SIG-M5 treated with dmso at 0.1 percent for 504 hours (cell line): ENCODE data around the gene SPRR2F.
"Not testable (repeated sequence)": the region's sequence is repeated elsewhere in the genome, so short reads cannot be mapped to it uniquely, and the experiment has no call there.

Experiments
- DNase-seq: peaks from one replicate; lab custom pipeline; 2025; ENCODE audit not compliant: unreplicated experiment; lab: John Stamatoyannopoulos, UW

Gene SPRR2F, protein sequence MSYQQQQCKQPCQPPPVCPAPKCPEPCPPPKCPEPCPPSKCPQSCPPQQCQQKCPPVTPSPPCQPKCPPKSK

GRCh38 chr1:153113416-153113815 is at the start of gene SPRR2F:
Gene SPRR2F, minus strand, starts transcription at chr1:153113516. Its CDS starts 783 bp downstream, at chr1:153112733.
- no peak for DNase-seq

DNA sequence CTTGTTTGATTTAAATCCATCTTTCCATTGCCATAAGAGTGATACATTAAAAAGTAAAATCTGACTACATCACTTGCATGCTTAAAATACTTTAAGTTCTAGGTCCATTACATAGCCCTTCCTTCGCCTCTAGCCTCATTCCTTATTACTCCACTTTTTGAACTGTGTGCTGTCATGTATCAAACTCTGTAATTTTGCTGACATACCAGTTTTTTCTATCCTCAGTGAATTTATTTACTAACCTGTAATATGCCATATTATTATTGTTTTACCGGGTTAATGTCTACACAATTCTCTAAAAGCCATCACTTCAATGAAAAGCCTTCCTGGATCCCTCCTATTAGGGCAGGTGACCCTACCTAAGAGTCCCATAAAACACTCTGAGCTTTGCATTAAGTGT is 42.2 kb upstream of the SPRR2F start:
- DNase-seq, result no peak

GRCh38 chr1:153152481-153152880 is 39.2 kb upstream of the SPRR2F start:
- no peak for DNase-seq

DNA sequence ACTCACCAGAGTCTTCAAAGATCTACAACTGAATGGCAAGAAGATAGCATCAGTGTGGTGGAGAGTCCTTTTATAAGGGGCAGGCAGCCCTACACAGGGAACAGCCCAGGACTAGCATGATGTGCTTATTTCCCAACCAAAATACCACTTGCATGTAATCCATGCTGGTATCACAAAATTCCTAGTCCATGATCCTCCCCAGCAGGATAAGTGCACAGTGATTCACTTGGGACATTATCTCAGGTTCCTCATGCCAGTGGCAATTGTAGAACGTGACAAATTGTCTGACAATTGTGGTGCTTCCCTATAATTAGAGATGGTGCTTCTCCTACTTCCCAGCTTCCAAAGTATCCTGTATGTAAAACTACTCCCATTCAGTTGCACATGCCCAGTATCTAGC is 37.5 kb upstream of the SPRR2F start, which contains the start of gene SPRR2G:
SPRR2G (minus strand) TSS at position 45 of the 400 bp plus-strand sequence. CDS start 780 bp downstream, outside the sequence.
- no peak for DNase-seq

- no peak for DNase-seq
Observed at GRCh38 chr1:153141377-153141776, 28.1 kb upstream of the SPRR2F start.

- no peak for DNase-seq
Observed at GRCh38 chr1:153140484-153140883, 27.2 kb upstream of the SPRR2F start.

DNA sequence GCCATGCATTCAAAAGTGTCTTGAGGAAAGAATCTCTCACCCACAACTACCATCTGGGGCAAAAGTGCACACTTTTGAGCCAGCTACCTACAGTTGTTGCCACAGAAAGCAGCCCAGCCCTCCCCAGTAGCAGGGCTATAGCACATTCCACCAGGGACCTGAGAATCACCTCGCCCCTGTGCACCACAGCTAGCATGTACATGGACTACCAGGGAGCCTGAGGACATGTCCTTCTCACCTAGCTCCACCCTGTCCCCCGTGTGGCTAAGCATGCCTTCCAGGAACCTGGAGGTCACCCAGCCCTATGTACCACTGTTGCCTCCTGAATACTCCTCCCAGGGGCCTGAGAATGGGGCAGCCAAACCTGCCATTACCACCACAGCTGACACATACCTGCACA is 20.4 kb upstream of the SPRR2F start:
- no peak for DNase-seq

DNA sequence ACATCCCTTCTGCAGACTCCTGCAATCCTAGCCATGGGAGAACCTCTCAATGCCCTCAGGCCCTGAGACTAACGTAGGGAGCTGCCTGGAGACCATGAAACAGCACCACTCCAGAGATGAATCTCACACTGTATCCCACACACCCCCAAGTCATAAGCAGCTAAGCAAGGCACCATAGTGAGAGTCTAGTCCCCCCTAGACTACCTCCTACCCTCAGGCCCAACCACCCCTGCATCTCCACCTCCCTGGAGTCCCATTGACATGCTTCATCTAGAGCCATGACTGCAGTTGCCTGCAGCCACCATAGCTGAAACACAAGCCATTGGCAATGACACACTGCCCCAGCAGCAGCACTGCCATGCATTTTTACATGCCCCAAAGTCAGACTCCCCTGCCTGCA is 20.0 kb upstream of the SPRR2F start:
- DNase-seq, result no peak

DNA sequence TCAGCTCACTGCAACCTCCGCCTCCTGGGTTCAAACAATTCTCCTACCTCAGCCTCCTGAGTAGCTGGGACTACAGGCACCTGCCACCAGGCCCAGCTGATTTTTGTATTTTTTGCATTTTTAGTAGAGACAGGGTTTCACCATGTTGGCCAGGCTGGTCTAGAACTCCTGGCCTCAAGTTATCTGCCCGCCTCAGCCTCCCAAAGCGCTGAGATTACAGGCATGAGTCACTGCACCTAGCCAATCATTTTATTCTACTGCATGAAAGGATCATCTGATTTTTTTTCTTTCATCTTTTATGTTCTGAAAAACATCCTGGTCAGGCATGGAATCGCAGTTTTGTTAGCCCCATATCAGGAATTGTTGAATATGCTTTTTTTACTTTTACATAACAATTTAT is 15.4 kb upstream of the SPRR2F start:
- DNase-seq, result not testable (repeated sequence)

DNA sequence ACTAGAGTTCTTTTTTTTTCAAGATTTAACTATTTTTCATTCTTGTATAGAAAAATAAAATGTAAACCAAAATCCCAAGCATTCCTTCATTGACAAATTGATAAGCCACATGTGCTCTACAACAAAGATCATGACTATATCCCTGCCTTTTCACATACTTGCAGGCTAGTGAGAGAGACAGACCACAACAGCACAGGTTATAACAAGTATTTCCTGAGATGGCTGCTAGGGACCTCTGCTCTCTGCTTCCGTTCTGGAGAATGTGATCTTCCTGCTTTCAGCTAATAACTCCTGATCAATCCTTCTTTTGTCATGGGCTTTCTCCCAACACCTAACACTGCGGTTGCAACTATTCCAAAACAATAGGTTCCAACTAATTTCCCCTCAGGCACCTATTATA is 14.0 kb upstream of the SPRR2F start:
- no peak for DNase-seq

GRCh38 chr1:153125536-153125935 is 12.2 kb upstream of the SPRR2F start:
- no peak for DNase-seq

DNA sequence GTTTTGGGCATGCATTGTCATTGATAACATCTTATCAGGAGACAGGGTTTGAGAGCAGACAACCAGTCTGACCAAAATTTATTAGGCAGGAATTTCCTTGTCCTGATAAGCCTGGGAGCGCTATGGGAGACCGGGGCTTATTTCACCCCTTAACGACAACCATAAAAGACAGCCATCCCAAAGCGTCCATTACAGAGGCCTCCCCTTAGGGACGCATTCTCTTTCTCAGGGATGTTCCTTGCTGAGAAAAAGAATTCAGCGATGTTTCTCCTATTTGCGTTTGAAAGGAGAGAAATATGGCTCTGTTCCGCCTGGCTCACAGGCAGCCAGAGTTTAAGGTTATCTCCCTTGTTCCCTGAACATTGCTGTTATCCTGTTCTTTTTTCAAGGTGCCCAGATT is 10.5 kb upstream of the SPRR2F start:
- DNase-seq, result not testable (repeated sequence)

DNA sequence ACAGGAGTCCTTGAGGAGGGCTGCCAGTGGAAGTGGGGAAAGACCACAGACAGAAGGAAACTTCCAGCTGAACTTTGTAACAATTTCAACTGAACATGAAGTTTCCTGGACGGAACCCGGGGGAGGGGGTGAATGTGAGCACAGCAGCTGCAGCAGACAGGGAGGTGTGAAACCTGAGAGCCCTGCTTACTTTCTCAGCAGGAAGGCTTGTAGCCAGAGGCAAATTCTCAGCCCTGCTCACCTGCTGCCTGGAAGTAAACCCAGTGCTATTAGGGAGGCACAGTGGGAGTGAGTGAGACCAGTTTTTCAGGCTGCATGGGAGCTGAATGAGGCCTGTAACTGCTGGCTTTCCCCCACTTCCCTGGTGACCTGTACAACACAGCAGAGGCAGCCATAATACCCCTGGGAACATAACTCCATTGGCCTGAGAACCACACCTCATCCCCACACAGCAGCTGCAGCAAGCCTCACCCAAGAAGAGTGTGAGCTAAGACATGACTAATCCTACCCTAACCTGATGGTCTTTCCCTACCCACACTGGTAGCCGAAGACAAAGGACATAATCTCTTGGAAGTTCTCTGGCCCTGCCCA is 9.6 kb upstream of the SPRR2F start:
- peak; percentile 55 for DNase-seq

DNA sequence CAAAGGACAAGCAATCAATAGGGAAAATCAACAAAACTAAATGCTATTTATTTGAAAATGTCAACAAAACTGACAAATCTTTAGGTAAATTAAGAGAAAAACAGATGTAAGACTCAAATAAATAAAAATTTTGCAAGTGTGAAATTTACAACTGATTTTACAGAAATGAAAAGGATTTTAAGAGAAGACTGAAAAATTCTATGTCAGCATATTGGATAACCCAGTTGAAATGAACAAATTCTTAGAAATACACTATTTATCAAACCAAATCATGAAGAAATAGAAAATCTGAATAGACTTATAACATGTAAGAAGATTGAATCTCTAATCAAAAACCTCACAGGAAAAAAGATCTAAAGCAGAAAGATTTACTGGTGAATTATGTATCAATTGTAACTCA is 7.6 kb upstream of the SPRR2F start:
- no peak for DNase-seq

GRCh38 chr1:153119491-153119971 is 6.2 kb upstream of the SPRR2F start:
- no peak for DNase-seq

GRCh38 chr1:153115264-153115663 is 1.9 kb upstream of the SPRR2F start:
- DNase-seq, result not testable (repeated sequence)

GRCh38 chr1:153112454-153112853 is 862 bp downstream of the SPRR2F start:
- DNase-seq, result not testable (repeated sequence)

DNA sequence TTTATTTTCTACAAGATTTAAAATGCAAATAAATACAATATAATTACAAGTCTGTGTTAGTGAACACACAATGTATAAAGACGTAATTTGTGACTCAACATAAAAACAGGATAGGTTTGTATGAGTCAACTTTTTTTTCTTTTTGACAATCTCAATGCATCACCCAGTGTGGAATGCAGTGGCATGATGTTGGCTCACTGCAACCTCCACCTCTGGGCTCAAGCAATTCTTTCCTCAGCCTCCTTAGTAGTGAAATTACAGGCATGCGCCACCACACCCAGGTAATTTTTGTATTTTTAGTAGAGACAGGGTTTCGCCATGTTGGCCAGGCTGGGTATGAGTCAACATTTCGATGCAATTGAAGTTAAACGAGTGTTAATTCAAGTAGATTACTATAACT is 13.1 kb downstream of the SPRR2F start:
- DNase-seq, result no peak

- DNase-seq, result no peak
Observed at GRCh38 chr1:153099461-153100045, 13.8 kb downstream of the SPRR2F start.

GRCh38 chr1:153095764-153096163 is 17.6 kb downstream of the SPRR2F start:
- DNase-seq, result no peak

DNA sequence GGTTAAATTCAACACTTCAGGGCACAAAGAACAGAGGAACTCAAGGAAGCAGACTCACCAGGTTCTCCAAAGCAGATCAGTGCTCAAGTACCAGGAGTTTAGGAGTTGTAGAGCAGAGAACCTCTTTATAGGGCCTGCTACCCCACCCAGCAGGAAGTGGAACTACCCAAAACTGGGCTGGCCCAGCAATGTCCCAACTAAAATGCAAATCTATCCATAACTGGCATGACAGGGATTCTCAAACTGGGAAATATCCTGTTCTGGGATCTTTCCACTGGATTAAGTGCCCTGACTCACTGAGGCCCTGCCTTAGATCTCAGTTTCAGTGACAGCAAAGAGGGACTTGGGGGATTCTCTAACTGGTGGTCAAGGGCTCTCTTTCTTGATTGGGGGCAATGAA is 18.9 kb downstream of the SPRR2F start, which contains the start of gene SPRR2E:
SPRR2E (minus strand) TSS at position 101 of the 400 bp plus-strand sequence. CDS start 775 bp downstream, outside the sequence.
- no peak for DNase-seq

DNA sequence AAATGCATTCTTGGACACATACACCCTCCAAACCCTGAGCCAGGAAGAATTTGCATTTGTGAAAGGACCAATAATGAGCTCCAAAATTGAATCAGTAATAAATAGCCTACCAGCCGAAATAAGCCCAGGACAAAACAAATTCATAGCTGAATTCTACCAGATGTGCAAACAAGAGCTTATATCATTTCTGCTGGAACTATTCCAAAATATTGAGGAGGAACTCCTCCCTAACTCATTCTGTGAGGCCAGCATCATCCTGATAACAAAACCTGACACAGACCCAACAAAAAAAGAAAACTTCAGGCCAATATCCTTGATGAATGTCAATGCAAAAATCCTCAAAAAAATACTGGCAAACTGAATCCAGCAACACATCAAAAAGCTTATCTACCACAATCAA is 25.7 kb downstream of the SPRR2F start:
- no peak for DNase-seq
